Epithelial cell of umbilical artery (primary cell): Measurements from ENCODE around the gene DSG1. TPM values are rescaled to one million over a fixed set of nuclear protein-coding genes. Genes with fewer than 3 reads are reported as not detected.

Experiments used
- total RNA-seq: library from RNA; depleted of rRNA; stranded (reverse); fragments of >200 nt; gene quantifications from 2 replicates; pipeline ENCODE4 v1.2.3, GENCODE V29; 2014

Gene DSG1
- total RNA-seq, result not detected in 2 replicates

GRCh38 chr18:31317860-31318259 lies at the start of gene DSG1:
TSS of gene DSG1 (plus strand) at chr18:31318160. CDS start at chr18:31318301, 141 bp downstream.

GRCh38 chr18:31376477-31376876 lies 58.5 kb downstream of the DSG1 start, which contains the start of gene DSG4:
TSS of gene DSG4 (plus strand) at chr18:31376777. CDS start at chr18:31376912, 135 bp downstream.

Other genes starting within 250 kb of the DSG1 start
- gene DSC2, start 215.7 kb upstream of the DSG1 start, total RNA-seq, result under 0.01 and 0.32 TPM in 2 replicates
- gene DSC1, start 155.3 kb upstream of the DSG1 start, total RNA-seq, result not detected in 2 replicates
- not detected in 2 replicates for gene DSG4, start 58.6 kb downstream of the DSG1 start, total RNA-seq
- gene DSG3, start 129.6 kb downstream of the DSG1 start, total RNA-seq, result not detected in 2 replicates
- gene DSG2, start 180.0 kb downstream of the DSG1 start, total RNA-seq, result under 0.01 and 0.30 TPM in 2 replicates